Coronary artery (tissue), 2 donors: ENCODE data around the gene ZNF84.
A peak's percentile ranks its signal among the peaks of the same experiment; 100 is the strongest.

ENCODE experiments used
- DNase-seq: peaks from one replicate; pipeline ENCODE4 v3.0.0-alpha.2; 2017; ENCODE audit warnings: low spot score
- H3K27ac ChIP-seq, 2 donors: fragments of 200-600 bp; sonication (generic); one replicate each; pipeline ENCODE4 v1.5.1; 2016 to 2019
- H3K4me3 ChIP-seq: fragments of 200-600 bp; sonication (generic); 2 replicates; pipeline ENCODE4 v1.5.1; 2016; ENCODE audit warnings: mild to moderate bottlenecking, moderate library complexity
- CTCF ChIP-seq: fragments of 200-600 bp; sonication (generic); IDR thresholded peaks from one replicate; pipeline ENCODE4 v1.5.1; 2019; ENCODE audit warnings: antibody characterized with exemption

Gene ZNF84

GRCh38 chr12:133108150-133108549 lies 70.8 kb downstream of the ZNF84 start:
- no peak overlapping the region for H3K27ac ChIP-seq
- TF ChIP-seq CTCF: no peak
- H3K4me3 ChIP-seq: peak overlapping the region; percentile 27
- no peak for DNase-seq
